K562 (cell line): ENCODE data around the gene MED15. TPM values are rescaled to one million over a fixed set of nuclear protein-coding genes. Genes with fewer than 3 reads are reported as not detected.

ENCODE experiments used
- CUX1 ChIP-seq: fragments of 200-800 bp; sonication (Bioruptor generic); IDR thresholded peaks from 2 replicates; pipeline ENCODE4 v1.6.1; 2016; ENCODE audit warnings: missing genetic modification characterization, missing compliant biosample characterization
- ZBTB1 ChIP-seq: sonication (generic); formaldehyde crosslinking; IDR thresholded peaks from 2 replicates; pipeline ENCODE4 v1.8.1; 2023; ENCODE audit warnings: missing genetic modification reagents, low read depth, mild to moderate bottlenecking, borderline replicate concordance
- ZNF316 ChIP-seq: fragments of 450-650 bp; IDR thresholded peaks from 2 replicates; pipeline ENCODE4 v1.6.1; 2016
- polyA plus RNA-seq, 8 experiments: library from polyadenylated mRNA; depleted of rRNA in 4 of 8; stranded (reverse) in 5 of 8; unstranded in 3 of 8; fragments of >200 nt; fragmentation: Nextera tagmentation in 2 of 8; fragmentation: Illumina TruSeq in 1 of 8; extraction: Ambion mirVana in 2 of 8; extraction: Trizol in 1 of 8; gene quantifications; 2 replicates each; pipeline versions ENCODE4 v1.2.1 to v1.2.3, GENCODE V29; 2011 to 2014; ENCODE audit warnings: inconsistent platforms in 1 of 8, missing spikeins in 1 of 8
- total RNA-seq, 7 experiments: library from RNA; depleted of rRNA in 6 of 7; stranded (reverse); fragments of >200 nt in 6 of 7; fragmentation: Illumina TruSeq in 2 of 7; extraction: Trizol in 2 of 7; gene quantifications; 2 replicates each; pipeline versions ENCODE4 v1.2.1 to v1.2.3, GENCODE V29; 2011 to 2021; ENCODE audit warnings: low replicate concordance in 1 of 7
- TF ChIP-seq, protein P1 (sequence below): fragments of 450-650 bp; formaldehyde crosslinking; IDR thresholded peaks from 2 replicates; pipeline ENCODE4 v1.4.0; 2020; ENCODE audit warnings: mild to moderate bottlenecking, moderate library complexity
- TF ChIP-seq, protein P2 (sequence below): sonication (generic); formaldehyde crosslinking; IDR thresholded peaks from 2 replicates; pipeline ENCODE4 v1.8.1; 2022; ENCODE audit warnings: missing genetic modification reagents
- TF ChIP-seq, protein P3 (sequence below): fragments of 150-350 bp; conservative IDR thresholded peaks from 2 replicates; pipeline ENCODE4 v1.6.1; 2014; ENCODE audit warnings: low read length

Gene MED15
- total and polyA plus RNA-seq, 9 of the 15 experiments (the other 6 are each of a cell fraction or from before 2014, with no cell fraction given): 4.0 to 271 (median 60.1) TPM

DNA sequence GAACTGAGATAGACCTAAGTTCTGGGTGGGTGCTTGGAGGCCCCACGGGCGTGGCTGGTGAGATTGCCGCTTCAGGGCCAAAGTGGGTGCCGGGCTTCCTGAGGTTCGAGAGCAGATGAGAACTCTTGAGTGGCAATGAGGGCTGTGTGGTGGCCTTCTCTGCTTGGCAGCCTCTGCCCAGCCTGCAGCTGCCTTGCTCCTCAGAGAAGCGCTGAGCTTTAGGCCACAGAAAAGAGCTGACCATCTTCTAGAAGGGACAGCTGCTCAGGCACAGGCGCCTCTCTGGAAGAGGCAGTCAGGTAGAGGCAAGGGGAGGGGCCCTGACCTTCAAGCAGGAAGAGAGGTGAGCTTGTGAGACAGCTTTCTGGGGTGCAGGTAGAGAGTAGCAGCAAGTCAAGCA lies 72.8 kb downstream of the MED15 start (continued):
- TF ChIP-seq CUX1 (CRISPR knock-in tag): no peak
- TF ChIP-seq, protein P1, sequence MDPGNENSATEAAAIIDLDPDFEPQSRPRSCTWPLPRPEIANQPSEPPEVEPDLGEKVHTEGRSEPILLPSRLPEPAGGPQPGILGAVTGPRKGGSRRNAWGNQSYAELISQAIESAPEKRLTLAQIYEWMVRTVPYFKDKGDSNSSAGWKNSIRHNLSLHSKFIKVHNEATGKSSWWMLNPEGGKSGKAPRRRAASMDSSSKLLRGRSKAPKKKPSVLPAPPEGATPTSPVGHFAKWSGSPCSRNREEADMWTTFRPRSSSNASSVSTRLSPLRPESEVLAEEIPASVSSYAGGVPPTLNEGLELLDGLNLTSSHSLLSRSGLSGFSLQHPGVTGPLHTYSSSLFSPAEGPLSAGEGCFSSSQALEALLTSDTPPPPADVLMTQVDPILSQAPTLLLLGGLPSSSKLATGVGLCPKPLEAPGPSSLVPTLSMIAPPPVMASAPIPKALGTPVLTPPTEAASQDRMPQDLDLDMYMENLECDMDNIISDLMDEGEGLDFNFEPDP (CRISPR knock-in tag): 0 out of 2 replicates have a peak, but pooled peaks have one; percentile 5
- TF ChIP-seq ZNF316: no peak
- TF ChIP-seq, protein P2, sequence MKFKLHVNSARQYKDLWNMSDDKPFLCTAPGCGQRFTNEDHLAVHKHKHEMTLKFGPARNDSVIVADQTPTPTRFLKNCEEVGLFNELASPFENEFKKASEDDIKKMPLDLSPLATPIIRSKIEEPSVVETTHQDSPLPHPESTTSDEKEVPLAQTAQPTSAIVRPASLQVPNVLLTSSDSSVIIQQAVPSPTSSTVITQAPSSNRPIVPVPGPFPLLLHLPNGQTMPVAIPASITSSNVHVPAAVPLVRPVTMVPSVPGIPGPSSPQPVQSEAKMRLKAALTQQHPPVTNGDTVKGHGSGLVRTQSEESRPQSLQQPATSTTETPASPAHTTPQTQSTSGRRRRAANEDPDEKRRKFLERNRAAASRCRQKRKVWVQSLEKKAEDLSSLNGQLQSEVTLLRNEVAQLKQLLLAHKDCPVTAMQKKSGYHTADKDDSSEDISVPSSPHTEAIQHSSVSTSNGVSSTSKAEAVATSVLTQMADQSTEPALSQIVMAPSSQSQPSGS: peak; percentile 31; the same call in 1 of the 2 replicates
- TF ChIP-seq ZBTB1 (CRISPR knock-in tag): 0 out of 2 replicates have a peak, but pooled peaks have one; percentile 1
- TF ChIP-seq, protein P3, sequence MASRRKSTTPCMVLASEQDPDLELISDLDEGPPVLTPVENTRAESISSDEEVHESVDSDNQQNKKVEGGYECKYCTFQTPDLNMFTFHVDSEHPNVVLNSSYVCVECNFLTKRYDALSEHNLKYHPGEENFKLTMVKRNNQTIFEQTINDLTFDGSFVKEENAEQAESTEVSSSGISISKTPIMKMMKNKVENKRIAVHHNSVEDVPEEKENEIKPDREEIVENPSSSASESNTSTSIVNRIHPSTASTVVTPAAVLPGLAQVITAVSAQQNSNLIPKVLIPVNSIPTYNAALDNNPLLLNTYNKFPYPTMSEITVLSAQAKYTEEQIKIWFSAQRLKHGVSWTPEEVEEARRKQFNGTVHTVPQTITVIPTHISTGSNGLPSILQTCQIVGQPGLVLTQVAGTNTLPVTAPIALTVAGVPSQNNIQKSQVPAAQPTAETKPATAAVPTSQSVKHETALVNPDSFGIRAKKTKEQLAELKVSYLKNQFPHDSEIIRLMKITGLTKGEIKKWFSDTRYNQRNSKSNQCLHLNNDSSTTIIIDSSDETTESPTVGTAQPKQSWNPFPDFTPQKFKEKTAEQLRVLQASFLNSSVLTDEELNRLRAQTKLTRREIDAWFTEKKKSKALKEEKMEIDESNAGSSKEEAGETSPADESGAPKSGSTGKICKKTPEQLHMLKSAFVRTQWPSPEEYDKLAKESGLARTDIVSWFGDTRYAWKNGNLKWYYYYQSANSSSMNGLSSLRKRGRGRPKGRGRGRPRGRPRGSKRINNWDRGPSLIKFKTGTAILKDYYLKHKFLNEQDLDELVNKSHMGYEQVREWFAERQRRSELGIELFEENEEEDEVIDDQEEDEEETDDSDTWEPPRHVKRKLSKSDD: no peak
